ENCODE data around the gene MIOX. TPM values are rescaled to one million over a fixed set of nuclear protein-coding genes. Genes with fewer than 3 reads are reported as not detected.

The MIOX gene
- total and polyA plus RNA-seq, 9 of the 15 experiments (the other 6 are each of a cell fraction or from before 2014, with no cell fraction given), result 0.08 TPM; not detected in 8

GRCh38 chr22:50525104-50525857 is 38.6 kb downstream of the MIOX start, which contains the start of gene SCO2 (continued):
- no peak for TF ChIP-seq ZNF609 (CRISPR knock-in tag; IDR thresholded peaks at IDR 0.05; ENCODE audit: borderline replicate concordance)
- peak in 1 of 2 experiments; percentile 49; a peak in 1 of 4 replicates for TF ChIP-seq FOXK2 (conservative IDR thresholded peaks at IDR 0.05 in 1 of 2, IDR thresholded peaks at IDR 0.05 in 1 of 2; ENCODE audit: low read depth in 2 of 2)
- TF ChIP-seq ZNF175 (CRISPR knock-in tag; IDR thresholded peaks at IDR 0.05; ENCODE audit: low read depth), result no peak
- TF ChIP-seq TEAD2 (tag; IDR thresholded peaks at IDR 0.05), result no peak
- TF ChIP-seq JUN (IDR thresholded peaks at IDR 0.05; ENCODE audit: borderline replicate concordance, low read depth, low read length), result no peak
- no peak for TF ChIP-seq JUN (CRISPR knock-in tag; IDR thresholded peaks at IDR 0.05; ENCODE audit: borderline replicate concordance)
- no peak for TF ChIP-seq SPI1 (IDR thresholded peaks at IDR 0.05; ENCODE audit: borderline replicate concordance, low read depth, low read length)
- TF ChIP-seq CTCFL (IDR thresholded peaks at IDR 0.05; ENCODE audit: borderline replicate concordance, insufficient read depth, low read depth, low read length, poor library complexity, severe bottlenecking), result peak; percentile 28
- TF ChIP-seq ZNF778 (CRISPR knock-in tag; IDR thresholded peaks at IDR 0.05), result no peak
- TF ChIP-seq TEAD4 (IDR thresholded peaks at IDR 0.05; ENCODE audit: low read length), result no peak; the same call in 1 of the 2 replicates
- no peak for TF ChIP-seq TEAD4 (CRISPR knock-in tag; IDR thresholded peaks at IDR 0.05; ENCODE audit: borderline replicate concordance)
- no peak for TF ChIP-seq SLC30A9 (CRISPR knock-in tag; IDR thresholded peaks at IDR 0.05)
- no peak for TF ChIP-seq ZBTB43 (CRISPR knock-in tag; IDR thresholded peaks at IDR 0.05)
- TF ChIP-seq XRCC4 (IDR thresholded peaks at IDR 0.05; ENCODE audit: extremely low read depth, insufficient read depth, insufficient read length), result no peak
- TF ChIP-seq SMC3 (conservative IDR thresholded peaks at IDR 0.05; ENCODE audit: insufficient read depth, low read depth, low read length), result peak; percentile 5; the same call in 1 of the 2 replicates
- peak in 2 of 3 experiments; percentile 68 to 73 for TF ChIP-seq YY1 (IDR thresholded peaks at IDR 0.05; ENCODE audit: borderline replicate concordance in 1 of 3, control insufficient read depth in 1 of 3, extremely low read depth in 1 of 3, insufficient read depth in 3 of 3, insufficient read length in 1 of 3, insufficient replicate concordance in 2 of 3, low read depth in 1 of 3, low read length in 2 of 3)
- TF ChIP-seq HMG20B (CRISPR knock-in tag; IDR thresholded peaks at IDR 0.05), result no peak
- TF ChIP-seq KAT8 (IDR thresholded peaks at IDR 0.05; ENCODE audit: low read depth), result no peak
- no peak for TF ChIP-seq CEBPB (tag; IDR thresholded peaks at IDR 0.05)
